Activated CD8-positive, alpha-beta memory T cell treated with anti-CD3 and anti-CD28 coated beads, Interleukin-2, amount 10 ng/mL, durations not matched to agents 7 days and 5 days (primary cell): Measurements from ENCODE around the gene TPRG1L. TPM values are rescaled to one million over a fixed set of nuclear protein-coding genes. Genes with fewer than 3 reads are reported as not detected.

Experiments used
- ATAC-seq: fragments of 150-1000 bp; cut with Tn5 transposase; one replicate; pipeline ENCODE4 v1.10.0; 2021; ENCODE audit warnings: moderate library complexity
- CTCF ChIA-PET: fragments of 350-600 bp; sonication (Branson Sonifier 250); formaldehyde crosslinking; loops from one replicate; lab custom pipeline; 2021; ENCODE audit warnings: antibody characterized with exemption; lab: Charles Lee
- DNase-seq: peaks from one replicate; pipeline ENCODE4 v3.0.0-alpha.2; 2020
- H3K27ac Mint-ChIP-seq: one replicate; pipeline ENCODE4 v1.8.0; 2021; ENCODE audit warnings: mild to moderate bottlenecking, mixed read lengths
- H3K27me3 Mint-ChIP-seq: one replicate; pipeline ENCODE4 v1.8.0; 2021; ENCODE audit warnings: mixed read lengths
- H3K36me3 Mint-ChIP-seq: one replicate; pipeline ENCODE4 v1.8.0; 2021; ENCODE audit warnings: mild to moderate bottlenecking, mixed read lengths
- H3K4me1 Mint-ChIP-seq: one replicate; pipeline ENCODE4 v1.8.0; 2021; ENCODE audit warnings: mixed read lengths
- H3K4me3 Mint-ChIP-seq: one replicate; pipeline ENCODE4 v1.8.0; 2021; ENCODE audit warnings: mild to moderate bottlenecking, moderate library complexity, mixed read lengths
- H3K9me3 Mint-ChIP-seq: one replicate; pipeline ENCODE4 v1.8.0; 2022; ENCODE audit warnings: low read depth, mixed read lengths
- total RNA-seq, 2 experiments: library from RNA; stranded (reverse); gene quantifications; one replicate each; pipeline ENCODE4 v1.2.3, GENCODE V29; 2021

The TPRG1L gene
- total RNA-seq, 2 experiments from 2014 or later: 8.6 to 13.2 TPM

GRCh38 chr1:3675436-3675835, 50.6 kb downstream of the TPRG1L start:
- H3K4me3 Mint-ChIP-seq: no peak overlapping the region
- no peaks in the 10 kb centered on the region for H3K9me3 Mint-ChIP-seq
- H3K27me3 Mint-ChIP-seq: peaks cover 10% of the 10 kb centered on the region
- no peak for DNase-seq
- no peak overlapping the region for H3K27ac Mint-ChIP-seq
- H3K36me3 Mint-ChIP-seq: no peaks in the 10 kb centered on the region
- H3K4me1 Mint-ChIP-seq: peaks cover 25% of the 10 kb centered on the region
- CTCF ChIA-PET: no interaction called here
- no peak for ATAC-seq

- Mint-ChIP-seq H3K27me3 (peaks cover 10% of the 10 kb centered on the region), H3K4me1 (peaks cover 25% of the 10 kb centered on the region), H3K27ac (no peak overlapping the region), H3K4me3 (no peak overlapping the region), H3K9me3 (no peaks in the 10 kb centered on the region), H3K36me3 (no peaks in the 10 kb centered on the region)
- DNase-seq: peak; percentile 65
- peak; percentile 51 for ATAC-seq
- CTCF ChIA-PET: no interaction called here
These were observed 52.0 kb downstream of the TPRG1L start for GRCh38 chr1:3676581-3677470.

GRCh38 chr1:3677484-3677883, 52.7 kb downstream of the TPRG1L start:
- Mint-ChIP-seq H3K27me3 (peaks cover 10% of the 10 kb centered on the region), H3K36me3 (no peaks in the 10 kb centered on the region), H3K9me3 (no peaks in the 10 kb centered on the region), H3K4me3 (no peak overlapping the region), H3K4me1 (peaks cover 25% of the 10 kb centered on the region), H3K27ac (no peak overlapping the region)
- DNase-seq (no peak), ATAC-seq (no peak)
- CTCF ChIA-PET: no interaction called here

GRCh38 chr1:3678361-3679097, 53.7 kb downstream of the TPRG1L start:
- Mint-ChIP-seq H3K9me3 (no peaks in the 10 kb centered on the region), H3K4me1 (peaks cover 22% of the 10 kb centered on the region), H3K27ac (no peak overlapping the region), H3K27me3 (peaks cover 10% of the 10 kb centered on the region), H3K36me3 (no peaks in the 10 kb centered on the region), H3K4me3 (no peak overlapping the region)
- CTCF ChIA-PET: no interaction called here
- no peak for DNase-seq
- ATAC-seq: no peak

- CTCF ChIA-PET: no interaction called here
- peaks cover 10% of the 10 kb centered on the region for H3K27me3 Mint-ChIP-seq
- DNase-seq: no peak
- H3K4me1 Mint-ChIP-seq: peaks cover 18% of the 10 kb centered on the region
- no peaks in the 10 kb centered on the region for H3K36me3 Mint-ChIP-seq
- no peak overlapping the region for H3K27ac Mint-ChIP-seq
- no peak overlapping the region for H3K4me3 Mint-ChIP-seq
- no peaks in the 10 kb centered on the region for H3K9me3 Mint-ChIP-seq
- ATAC-seq: no peak
These were observed 54.3 kb downstream of the TPRG1L start for GRCh38 chr1:3679098-3679555.

Other genes starting within 250 kb of the TPRG1L start
- gene ARHGEF16, start 170.3 kb upstream of the TPRG1L start, total RNA-seq: not detected
- 10 to 100 TPM in 1 of 2 experiments, 1 to 10 TPM in 1; 2.1 to 11.2 TPM for gene MEGF6, start 13.5 kb upstream of the TPRG1L start, total RNA-seq
- gene WRAP73, start 25.1 kb downstream of the TPRG1L start, total RNA-seq: 10 to 100 TPM; 38.1 to 43.8 TPM
- gene TP73, start 27.5 kb downstream of the TPRG1L start, total RNA-seq: 10 to 100 TPM in 1 of 2 experiments, 1 to 10 TPM in 1; 2.1 to 15.2 TPM
- gene CCDC27, start 127.4 kb downstream of the TPRG1L start, total RNA-seq: not detected
- not detected for gene SMIM1, start 147.7 kb downstream of the TPRG1L start, total RNA-seq
- 10 to 100 TPM; 31.8 to 42.6 TPM for gene LRRC47, start 171.5 kb downstream of the TPRG1L start, total RNA-seq
- gene CEP104, start 232.2 kb downstream of the TPRG1L start, total RNA-seq: 10 to 100 TPM; 45.0 to 52.2 TPM
- 10 to 100 TPM; 11.5 to 13.9 TPM for gene DFFB, start 232.5 kb downstream of the TPRG1L start, total RNA-seq